Prostate gland (tissue), 2 donors: ENCODE data around the gene IGFBP3. TPM values are rescaled to one million over a fixed set of nuclear protein-coding genes. Genes with fewer than 3 reads are reported as not detected.

Experiments used
- DNase-seq: peaks from one replicate; pipeline ENCODE4 v3.0.0-alpha.2; 2019; ENCODE audit warnings: low spot score
- H3K27ac ChIP-seq, 2 donors: fragments of 200-600 bp; sonication (generic); 2 replicates each; pipeline ENCODE4 v1.5.1; 2017 to 2019
- H3K27me3 ChIP-seq: fragments of 200-600 bp; sonication (generic); replicated peaks from 2 replicates; pipeline ENCODE4 v1.5.1; 2019; ENCODE audit not compliant: insufficient read depth
- H3K36me3 ChIP-seq, 2 donors: fragments of 200-600 bp; sonication (generic); 1 replicate in 1 of 2; 2 replicates in 1 of 2; pipeline versions ENCODE4 v1.5.1 to v1.8.1; 2017 to 2019
- H3K4me1 ChIP-seq: fragments of 200-600 bp; sonication (generic); replicated peaks from 2 replicates; pipeline ENCODE4 v1.5.1; 2019
- H3K4me3 ChIP-seq, 2 donors: fragments of 200-600 bp; sonication (generic); 2 replicates each; pipeline ENCODE4 v1.5.1; 2017 to 2019
- H3K9me3 ChIP-seq: fragments of 200-600 bp; sonication (generic); 2 replicates; pipeline ENCODE4 v1.5.1; 2017
- CTCF ChIP-seq, 4 experiments: fragments of 200-600 bp in 2 of 4; fragments of 450-650 bp in 2 of 4; sonication (generic) in 2 of 4; IDR thresholded peaks; 1 replicate in 3 of 4; 2 replicates in 1 of 4; pipeline ENCODE4 v1.5.1; 2016 to 2019; ENCODE audit warnings: antibody characterized with exemption in 4 of 4, mild to moderate bottlenecking in 2 of 4, moderate library complexity in 2 of 4
- POLR2A ChIP-seq: fragments of 450-650 bp; IDR thresholded peaks from one replicate; pipeline ENCODE4 v1.6.1; 2016; ENCODE audit warnings: antibody characterized with exemption, mild to moderate bottlenecking
- POLR2AphosphoS5 ChIP-seq: sonication (generic); formaldehyde crosslinking; IDR thresholded peaks from one replicate; pipeline ENCODE4 v1.6.1; 2017; ENCODE audit warnings: antibody characterized with exemption
- WGBS: methylation state at CpG from one replicate; pipeline ENCODE4 v1.1.5; 2018; 5-methylcytosine and 5-hydroxymethylcytosine counted together
- intact Hi-C: fragments of 100-400 bp; cut with DNase I; formaldehyde crosslinking; loops from one replicate; pipeline ENCODE4 v1.14.2; 2022
- total RNA-seq, 2 donors: library from RNA; depleted of rRNA; stranded (reverse); fragments of >200 nt; gene quantifications; one replicate each; pipeline ENCODE4 v1.1.0, GENCODE V29; 2016

The IGFBP3 gene
- total RNA-seq, 2 donors from 2014 or later, result 71.6 to 105 TPM

DNA sequence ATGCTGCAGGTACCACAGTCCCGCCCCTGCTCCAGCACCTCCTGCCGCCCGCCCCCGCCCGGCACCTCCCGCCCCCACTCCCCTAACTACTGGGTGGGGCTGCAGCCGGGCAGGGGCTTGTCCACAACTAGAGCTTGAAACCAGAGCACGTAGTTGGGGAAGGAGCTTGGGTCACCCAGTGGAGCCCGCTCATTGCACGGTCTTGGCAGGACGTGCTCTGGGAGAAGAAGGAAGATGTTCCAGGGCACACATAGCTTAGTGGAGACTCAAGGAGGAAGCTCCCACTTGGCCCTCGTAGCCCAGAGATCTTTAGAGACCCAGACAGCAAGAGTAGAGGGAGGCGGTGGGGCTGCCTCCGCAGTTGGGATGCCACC lies 32.1 kb downstream of the IGFBP3 start:
- Histone ChIP-seq H3K36me3 (no peaks in the 10 kb centered on the region), H3K4me3 (peak overlapping the region in 1 of 2 donors; percentile 15)
- 23% methylated on average over 8 of the region's 14 CpGs for WGBS

DNA sequence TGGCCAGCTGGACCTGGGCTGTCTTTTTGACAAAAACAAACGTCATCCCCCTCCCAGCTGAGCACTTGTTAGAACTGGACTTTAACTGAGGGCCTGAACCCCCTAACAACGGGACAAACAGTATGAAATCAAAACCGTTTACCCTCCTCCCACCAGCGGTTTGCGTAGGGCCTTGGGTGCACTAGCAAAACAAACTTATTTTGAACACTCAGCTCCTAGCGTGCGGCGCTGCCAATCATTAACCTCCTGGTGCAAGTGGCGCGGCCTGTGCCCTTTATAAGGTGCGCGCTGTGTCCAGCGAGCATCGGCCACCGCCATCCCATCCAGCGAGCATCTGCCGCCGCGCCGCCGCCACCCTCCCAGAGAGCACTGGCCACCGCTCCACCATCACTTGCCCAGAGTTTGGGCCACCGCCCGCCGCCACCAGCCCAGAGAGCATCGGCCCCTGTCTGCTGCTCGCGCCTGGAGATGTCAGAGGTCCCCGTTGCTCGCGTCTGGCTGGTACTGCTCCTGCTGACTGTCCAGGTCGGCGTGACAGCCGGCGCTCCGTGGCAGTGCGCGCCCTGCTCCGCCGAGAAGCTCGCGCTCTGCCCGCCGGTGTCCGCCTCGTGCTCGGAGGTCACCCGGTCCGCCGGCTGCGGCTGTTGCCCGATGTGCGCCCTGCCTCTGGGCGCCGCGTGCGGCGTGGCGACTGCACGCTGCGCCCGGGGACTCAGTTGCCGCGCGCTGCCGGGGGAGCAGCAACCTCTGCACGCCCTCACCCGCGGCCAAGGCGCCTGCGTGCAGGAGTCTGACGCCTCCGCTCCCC lies 32.7 kb downstream of the IGFBP3 start, which contains the start of gene IGFBP1:
Gene IGFBP1, plus strand, starts transcription at position 304 of the 808 bp plus-strand sequence. Its CDS starts 165 bp downstream, at position 469.
- DNase-seq, result no peak
- H3K27me3 ChIP-seq, result peaks cover 2% of the 10 kb centered on the region

More for the DNA sequence above, 32.1 kb downstream of the IGFBP3 start:
- intact Hi-C loops, result no loop called here
- Histone ChIP-seq H3K4me1 (peaks cover 4% of the 10 kb centered on the region), H3K27me3 (peaks cover 2% of the 10 kb centered on the region), H3K9me3 (no peaks in the 10 kb centered on the region), H3K27ac (no peak overlapping the region)
- no peak for DNase-seq
- no peak for TF ChIP-seq POLR2A
- no peak for TF ChIP-seq CTCF (IDR thresholded peaks at IDR 0.05)
- no peak for TF ChIP-seq POLR2AphosphoS5

GRCh38 chr7:45886931-45887667 lies 34.0 kb downstream of the IGFBP3 start:
- 89% methylated on average over 5 of the region's 5 CpGs for WGBS
- H3K27me3 ChIP-seq, result peaks cover 2% of the 10 kb centered on the region
- TF ChIP-seq CTCF (IDR thresholded peaks at IDR 0.05) (no peak), POLR2A (no peak), POLR2AphosphoS5 (no peak)
- H3K36me3 ChIP-seq, result no peaks in the 10 kb centered on the region
- intact Hi-C loops, result no loop called here
- no peaks in the 10 kb centered on the region for H3K9me3 ChIP-seq
- H3K27ac ChIP-seq, result no peak overlapping the region
- no peak for DNase-seq
- no peak overlapping the region for H3K4me3 ChIP-seq
- peaks cover 4% of the 10 kb centered on the region for H3K4me1 ChIP-seq

More for the DNA sequence above, 32.7 kb downstream of the IGFBP3 start, which contains the start of gene IGFBP1:
- Histone ChIP-seq H3K4me1 (peaks cover 4% of the 10 kb centered on the region), H3K9me3 (no peaks in the 10 kb centered on the region), H3K27ac (no peak within 1 kb of the TSS), H3K36me3 (no peaks in the 10 kb centered on the region), H3K4me3 (peak within 1 kb of the TSS in 1 of 2 donors; percentile 15)
- intact Hi-C loops, result no loop called here
- TF ChIP-seq POLR2AphosphoS5 (no peak), CTCF (IDR thresholded peaks at IDR 0.05) (no peak), POLR2A (no peak)
- 8% methylated on average over 41 of the region's 73 CpGs for WGBS

DNA sequence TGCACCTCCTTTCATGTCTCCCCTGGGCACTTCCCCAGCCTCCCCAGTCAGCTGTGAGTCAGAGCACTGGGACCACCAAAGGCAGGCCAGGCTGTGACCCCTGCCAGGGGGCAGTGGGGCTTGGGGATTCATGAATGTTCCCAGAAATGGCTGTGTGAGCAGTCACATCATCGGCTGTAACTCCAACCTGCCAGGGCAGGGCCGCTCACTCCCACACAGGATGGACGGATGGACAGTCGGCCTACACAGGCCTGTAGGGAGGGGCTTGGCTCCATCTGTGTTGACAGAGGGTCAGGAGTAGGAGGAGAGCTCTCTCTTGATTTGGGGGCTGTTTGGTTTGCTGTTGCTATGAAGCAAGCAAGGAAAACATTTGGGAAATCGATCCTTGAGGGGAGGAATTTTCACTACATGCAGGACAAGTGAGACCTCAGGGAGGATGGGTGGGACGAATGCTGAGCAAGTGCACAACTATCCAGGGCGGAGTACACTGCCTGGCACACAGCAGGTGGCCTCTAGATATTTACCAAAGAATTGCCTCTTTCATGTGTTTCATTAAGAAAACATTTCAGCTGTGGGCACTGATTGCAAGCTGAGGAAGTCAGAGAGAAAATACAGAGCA lies 35.7 kb downstream of the IGFBP3 start:
- WGBS, result 62% methylated on average over 7 of the region's 7 CpGs
- Histone ChIP-seq H3K9me3 (no peaks in the 10 kb centered on the region), H3K27ac (no peak overlapping the region), H3K36me3 (no peaks in the 10 kb centered on the region), H3K4me3 (no peak overlapping the region), H3K27me3 (peaks cover 2% of the 10 kb centered on the region), H3K4me1 (peaks cover 4% of the 10 kb centered on the region)
- no peak for DNase-seq
- intact Hi-C loops, result no loop called here
- TF ChIP-seq CTCF (IDR thresholded peaks at IDR 0.05) (no peak), POLR2AphosphoS5 (no peak), POLR2A (no peak)
